Measurements from ENCODE around the gene MITF.

The MITF gene

DNA sequence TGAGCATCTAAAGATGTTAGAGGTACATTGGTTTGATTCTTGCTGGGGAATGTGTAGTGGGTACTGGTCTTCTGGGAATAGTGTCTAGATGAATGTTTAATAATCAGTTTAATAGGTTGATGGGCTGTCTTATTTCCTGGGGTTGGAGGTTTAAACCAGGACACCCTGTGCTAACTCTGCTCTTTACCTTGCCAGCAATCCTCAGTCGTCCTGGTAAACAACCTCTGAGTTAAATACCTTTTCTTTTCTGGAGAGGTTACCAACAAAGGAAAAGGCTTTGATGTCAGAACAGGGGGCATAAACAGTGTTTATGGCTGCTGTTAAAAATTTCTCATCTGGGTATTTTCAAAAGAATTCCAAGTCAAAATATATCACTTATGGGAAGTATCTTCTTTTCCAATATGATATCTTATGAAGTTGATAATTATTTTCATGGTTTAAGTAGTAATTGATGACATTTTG, 23.5 kb downstream of the MITF start:
- DNase-seq (ENCODE audit: low read depth): no peak
- H3K4me3 ChIP-seq (ENCODE audit: control insufficient read depth, low read depth, low read length): no peak overlapping the region
- no peak for TF ChIP-seq CTCF (IDR thresholded peaks at IDR 0.05; ENCODE audit: control insufficient read depth, insufficient read depth, low read depth, low read length, missing control alignments)

- no peak for DNase-seq (ENCODE audit: low read depth)
- no peak overlapping the region for H3K4me3 ChIP-seq (ENCODE audit: control insufficient read depth, low read depth, low read length)
- no peak for TF ChIP-seq CTCF (IDR thresholded peaks at IDR 0.05; ENCODE audit: control insufficient read depth, insufficient read depth, low read depth, low read length, missing control alignments)
Observed at GRCh38 chr3:69763458-69763857, 24.2 kb downstream of the MITF start.

GRCh38 chr3:69764121-69764741, 25.0 kb downstream of the MITF start:
- no peak for TF ChIP-seq CTCF (IDR thresholded peaks at IDR 0.05; ENCODE audit: control insufficient read depth, insufficient read depth, low read depth, low read length, missing control alignments)
- no peak for DNase-seq (ENCODE audit: low read depth)
- no peak overlapping the region for H3K4me3 ChIP-seq (ENCODE audit: control insufficient read depth, low read depth, low read length)

GRCh38 chr3:69764861-69765260, 25.6 kb downstream of the MITF start:
- DNase-seq (ENCODE audit: low read depth): no peak
- H3K4me3 ChIP-seq (ENCODE audit: control insufficient read depth, low read depth, low read length): no peak overlapping the region

DNA sequence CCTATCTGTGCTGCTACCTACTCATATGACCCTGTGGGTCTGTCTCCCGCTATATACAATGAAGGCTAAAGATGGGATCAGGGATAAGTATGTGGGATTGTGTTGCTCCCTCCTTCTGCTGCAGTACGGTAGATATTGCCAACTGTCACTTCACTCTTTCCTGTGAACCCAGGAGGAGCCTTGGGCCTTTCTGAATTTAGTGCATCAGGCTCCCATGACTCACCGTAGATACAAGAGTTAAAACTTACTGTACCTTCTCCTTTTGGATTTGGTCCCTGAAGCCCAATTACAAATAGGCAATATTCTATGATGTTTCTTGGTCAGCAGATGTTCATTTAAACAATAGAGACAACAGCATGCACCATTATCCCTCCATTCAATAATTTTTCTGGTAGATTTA, 27.4 kb downstream of the MITF start:
- H3K4me3 ChIP-seq (ENCODE audit: control insufficient read depth, low read depth, low read length): no peak overlapping the region
- no peak for TF ChIP-seq CTCF (IDR thresholded peaks at IDR 0.05; ENCODE audit: control insufficient read depth, insufficient read depth, low read depth, low read length, missing control alignments)
- no peak for DNase-seq (ENCODE audit: low read depth)

More at GRCh38 chr3:69764861-69765260, 25.6 kb downstream of the MITF start:
- no peak for TF ChIP-seq CTCF (IDR thresholded peaks at IDR 0.05; ENCODE audit: control insufficient read depth, insufficient read depth, low read depth, low read length, missing control alignments)

- no peak for DNase-seq (ENCODE audit: low read depth)
- no peak overlapping the region for H3K4me3 ChIP-seq (ENCODE audit: control insufficient read depth, low read depth, low read length)
- no peak for TF ChIP-seq CTCF (IDR thresholded peaks at IDR 0.05; ENCODE audit: control insufficient read depth, insufficient read depth, low read depth, low read length, missing control alignments)
Observed at GRCh38 chr3:69767571-69767970, 28.3 kb downstream of the MITF start.
